HT-29 (cell line): ENCODE data around the gene WDR77. TPM values are rescaled to one million over a fixed set of nuclear protein-coding genes. Genes with fewer than 3 reads are reported as not detected.

Source experiments
- DNase-seq: peaks from one replicate; pipeline ENCODE4 v3.0.0-alpha.2; 2015; ENCODE audit warnings: low spot score
- total RNA-seq: library from RNA; depleted of rRNA; stranded (reverse); fragments of >200 nt; shearing (Covaris generic); gene quantifications from 2 replicates; pipeline ENCODE4 v1.2.3, GENCODE V29; 2014

Gene WDR77
- total RNA-seq, 1 experiment from 2014 or later = 70.0 TPM

DNA sequence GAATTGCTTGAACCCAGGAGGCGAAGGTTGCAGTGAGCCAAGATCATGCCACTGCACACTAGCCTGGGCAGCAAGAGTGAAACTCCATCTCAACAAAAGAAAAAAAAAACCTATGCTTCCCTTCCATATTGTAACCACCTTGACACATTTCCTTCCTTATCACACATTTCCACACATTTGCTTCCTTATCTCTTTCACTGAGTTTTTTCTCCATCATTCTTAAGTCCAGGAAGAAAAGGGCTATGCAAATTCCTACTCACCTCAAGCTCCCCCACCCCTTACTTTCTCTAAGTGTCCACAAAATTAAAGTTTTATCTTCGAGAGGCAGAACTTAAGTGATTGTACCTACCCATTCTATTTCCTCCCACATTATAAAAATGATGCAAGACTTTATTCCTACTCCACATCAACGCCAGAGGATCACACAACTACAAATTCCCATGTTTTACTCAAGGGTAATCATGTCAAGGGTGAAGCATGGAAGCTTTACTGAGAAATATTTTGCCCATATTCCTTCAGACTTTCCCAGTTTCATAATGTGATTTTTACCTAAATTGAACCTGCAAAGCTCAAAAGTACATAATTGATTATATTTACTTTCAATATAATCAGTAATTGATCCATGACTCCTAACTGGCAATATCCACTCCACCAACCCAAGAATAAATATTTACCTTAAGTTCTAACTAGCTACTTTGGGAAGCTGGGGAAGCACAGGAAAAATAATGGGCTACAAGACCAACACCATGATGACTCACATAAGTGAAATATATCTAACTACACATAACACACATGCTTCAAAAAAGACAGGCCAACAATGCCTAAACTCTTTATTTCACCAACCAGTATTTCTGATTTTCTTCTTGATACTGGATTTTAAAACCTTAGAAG is 9.3 kb downstream of the WDR77 start:
- DNase-seq = no peak

DNA sequence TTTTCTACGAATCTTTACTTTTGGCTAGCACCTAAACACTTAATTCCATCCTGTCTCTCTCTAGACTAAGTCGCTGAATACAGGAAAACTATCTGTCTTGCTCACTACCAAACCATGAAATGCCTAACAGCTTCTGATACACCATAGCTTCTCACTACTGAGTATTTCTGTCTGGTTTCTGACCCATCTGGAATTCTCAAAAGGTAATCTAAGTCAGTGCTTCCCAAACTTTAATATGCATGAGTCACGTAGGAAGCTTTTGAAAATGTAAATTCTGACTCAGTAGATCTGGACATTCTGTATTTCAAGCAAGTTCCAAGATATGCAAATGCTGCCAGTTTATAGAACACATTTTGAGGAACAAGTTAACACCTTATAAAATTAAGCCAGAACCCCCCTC is 12.3 kb downstream of the WDR77 start:
- no peak for DNase-seq

DNA sequence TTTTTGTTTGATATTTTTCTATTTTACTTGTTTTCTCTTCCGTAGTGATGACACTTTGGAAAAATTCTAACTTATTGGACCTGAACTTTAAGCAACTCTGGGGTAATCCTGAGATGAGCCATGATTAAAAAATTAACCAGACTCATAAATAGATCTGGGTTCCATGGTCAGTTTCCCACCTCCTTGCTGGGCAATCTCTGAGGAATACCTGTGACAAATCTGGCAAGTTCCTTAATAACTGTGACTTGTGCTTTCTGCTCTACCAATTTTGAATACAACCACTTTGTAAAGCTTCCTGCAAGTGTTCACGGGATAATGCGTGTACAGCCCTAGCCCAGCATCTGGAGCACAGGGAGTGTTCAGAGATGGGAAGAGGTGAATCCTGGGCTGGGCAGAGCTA is 24.8 kb downstream of the WDR77 start:
- DNase-seq = no peak

DNA sequence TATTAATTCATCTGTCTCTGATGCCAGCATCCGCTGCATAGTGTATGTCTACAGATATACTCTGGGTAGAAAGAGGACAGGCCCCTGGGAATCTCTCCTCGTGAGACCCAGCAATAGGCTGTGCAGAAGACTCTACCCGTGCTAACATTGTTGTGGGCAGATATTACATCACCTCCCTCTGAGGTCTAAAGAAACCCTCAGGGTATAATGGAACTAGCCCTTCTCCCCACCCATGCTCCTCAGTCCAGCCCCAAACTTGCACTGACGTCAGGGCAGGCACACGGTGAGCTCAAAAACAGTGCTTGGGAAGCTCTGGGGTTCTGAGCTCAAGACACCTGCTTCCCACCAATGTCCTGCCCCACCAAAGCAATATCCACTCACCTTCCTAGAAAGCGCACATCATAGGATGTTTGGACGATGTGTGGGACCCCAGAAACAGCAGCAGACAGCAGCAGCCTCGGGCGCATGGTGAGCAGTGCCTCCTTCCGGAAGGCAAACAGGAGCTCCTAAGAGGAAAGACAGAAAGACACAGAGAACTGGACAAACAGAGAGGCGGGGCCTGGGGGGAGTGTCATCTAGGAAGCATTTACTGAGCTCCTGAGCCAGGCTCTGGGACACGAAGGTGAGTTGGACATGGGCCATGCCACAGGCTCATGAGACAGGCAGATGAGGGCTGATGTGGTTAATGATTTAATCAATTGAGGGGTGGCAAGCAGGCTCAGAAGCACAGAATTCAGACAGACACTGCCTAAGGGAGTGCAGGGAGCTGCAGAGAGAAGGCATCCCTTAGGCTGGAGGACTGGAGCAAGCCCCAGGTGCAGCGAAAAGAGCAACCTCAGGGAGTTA is 26.3 kb downstream of the WDR77 start:
- DNase-seq = peak; percentile 90

DNA sequence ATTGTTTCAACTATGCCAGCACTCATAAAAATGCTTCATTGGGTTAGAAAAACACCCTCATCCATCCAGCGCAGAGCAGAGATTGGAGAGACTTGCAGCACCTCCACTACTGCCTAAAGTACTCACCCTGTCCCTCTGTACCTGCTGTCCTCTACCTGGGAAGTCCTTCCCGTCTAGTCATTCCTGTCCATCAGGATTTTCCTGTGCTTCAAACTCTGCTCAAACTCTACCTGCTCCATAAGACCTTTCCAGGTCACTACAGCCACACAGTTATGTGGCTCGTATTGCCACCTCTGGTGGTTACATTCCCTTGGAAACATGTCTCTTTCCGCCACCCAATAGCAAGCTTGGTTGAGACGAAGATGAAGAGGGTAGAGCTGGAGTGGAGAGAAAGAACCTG is 28.7 kb downstream of the WDR77 start:
- DNase-seq = no peak

DNA sequence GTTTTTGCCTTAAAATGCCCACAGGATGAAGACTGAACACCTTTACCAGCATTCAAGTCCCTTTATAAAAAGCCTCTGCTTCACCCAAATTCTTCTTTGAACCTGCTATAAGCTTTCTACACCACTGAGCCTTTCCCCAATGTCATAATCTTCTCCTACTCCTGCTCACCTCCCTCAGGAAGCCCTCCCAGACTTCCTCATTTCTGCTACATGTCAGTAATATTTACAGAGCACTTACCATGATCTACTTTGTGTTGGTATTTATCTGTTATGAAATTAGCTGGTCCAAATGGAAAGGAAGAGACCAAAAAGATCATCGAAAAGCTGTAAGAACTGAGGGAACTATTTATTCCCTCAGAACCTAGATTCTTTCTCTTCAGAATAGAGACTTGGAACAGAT is 30.0 kb downstream of the WDR77 start:
- no peak for DNase-seq

DNA sequence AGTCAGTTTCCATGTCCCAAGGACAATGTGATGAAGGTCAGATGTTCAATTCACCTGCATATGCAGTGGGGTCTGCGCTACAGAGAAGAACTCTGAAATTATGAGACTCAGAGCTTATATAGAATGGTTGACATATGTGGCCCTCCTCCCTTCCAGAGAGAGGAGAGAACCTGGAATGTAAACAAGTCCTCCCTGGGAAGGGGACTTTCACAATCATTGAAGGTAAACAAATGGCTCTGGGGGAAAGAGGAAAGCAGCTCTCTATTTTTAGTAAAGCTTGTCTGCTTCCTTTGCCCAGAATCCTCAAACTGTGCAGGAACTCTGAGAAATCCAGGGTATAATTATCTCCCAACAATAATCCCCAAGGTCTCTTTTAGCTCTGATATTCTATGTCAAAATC is 31.3 kb downstream of the WDR77 start:
- DNase-seq = no peak

DNA sequence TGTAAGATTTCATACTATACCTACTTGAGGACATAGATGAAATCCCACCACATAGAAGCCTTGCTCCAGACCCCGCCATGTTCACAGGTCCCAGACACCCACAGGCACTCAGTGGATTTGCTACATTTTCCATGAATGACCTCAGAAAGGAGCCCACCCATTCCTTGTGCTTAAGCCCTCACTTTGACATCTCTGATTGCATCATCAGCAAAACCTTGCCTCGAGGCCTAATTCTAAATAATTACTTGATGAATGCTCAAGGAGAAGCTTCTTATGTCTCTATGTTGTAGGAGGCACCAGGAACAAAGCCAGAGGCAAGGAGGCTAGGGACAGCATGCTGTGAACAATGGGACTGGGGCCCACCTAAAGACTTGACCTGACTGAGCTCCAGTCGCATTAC is 33.6 kb downstream of the WDR77 start:
- DNase-seq = no peak

DNA sequence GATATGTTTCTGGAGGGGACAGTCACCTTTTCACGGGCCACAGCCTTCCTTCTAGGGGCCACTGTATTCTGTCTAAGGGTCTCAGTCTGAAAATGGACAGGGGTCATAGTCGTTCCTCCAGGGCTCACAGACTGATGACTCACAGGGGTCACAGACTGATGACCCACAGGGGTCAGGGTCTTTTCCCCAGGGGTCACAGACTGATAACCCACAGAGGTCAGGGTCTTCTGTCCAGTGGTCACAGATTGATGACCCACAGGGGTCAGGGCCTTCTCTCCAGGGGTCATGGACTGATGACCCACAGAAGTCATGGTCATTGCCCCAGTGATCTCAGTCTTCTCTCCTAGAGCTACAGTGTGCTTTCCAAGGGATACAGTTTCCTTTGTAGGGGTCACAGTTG is 34.3 kb downstream of the WDR77 start:
- no peak for DNase-seq

DNA sequence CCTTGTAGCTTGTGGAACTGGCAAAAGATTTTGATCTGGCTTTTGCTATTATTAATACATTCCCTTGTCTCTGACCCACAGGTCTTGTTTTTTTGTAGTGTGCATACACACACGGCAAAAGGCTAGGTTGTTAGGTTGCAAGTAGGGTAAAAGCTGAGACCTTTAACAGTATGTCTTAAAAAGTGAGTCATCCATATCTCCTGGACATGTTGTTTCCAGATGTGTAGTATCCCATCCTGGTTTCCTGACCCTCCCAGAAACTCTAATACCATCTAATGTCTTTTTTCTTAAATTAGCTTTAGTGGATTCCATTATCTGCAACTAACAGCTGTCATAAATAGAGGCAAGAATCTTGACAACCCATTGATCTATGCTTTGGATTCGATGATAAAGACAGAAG is 36.2 kb downstream of the WDR77 start:
- DNase-seq = no peak

DNA sequence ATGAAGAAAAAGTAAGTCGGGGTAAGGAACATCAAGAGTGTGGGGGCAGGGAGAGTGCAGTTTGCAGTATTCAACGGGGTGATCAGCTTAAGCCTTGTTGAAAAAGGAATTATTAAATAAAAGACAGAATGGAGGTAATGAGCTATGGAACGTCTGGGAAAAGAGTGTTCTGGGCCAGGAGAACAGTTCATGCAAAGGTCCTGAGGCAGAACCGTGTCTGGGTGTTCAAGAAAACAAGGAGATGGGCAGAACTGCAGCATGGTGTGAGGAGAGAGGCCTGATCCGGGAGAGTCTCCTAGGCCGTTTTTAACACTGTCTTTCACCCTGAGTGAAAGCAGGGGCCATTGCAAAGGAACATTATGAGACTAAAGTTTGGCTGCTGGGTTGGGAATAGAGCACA is 41.8 kb downstream of the WDR77 start:
- DNase-seq = no peak

DNA sequence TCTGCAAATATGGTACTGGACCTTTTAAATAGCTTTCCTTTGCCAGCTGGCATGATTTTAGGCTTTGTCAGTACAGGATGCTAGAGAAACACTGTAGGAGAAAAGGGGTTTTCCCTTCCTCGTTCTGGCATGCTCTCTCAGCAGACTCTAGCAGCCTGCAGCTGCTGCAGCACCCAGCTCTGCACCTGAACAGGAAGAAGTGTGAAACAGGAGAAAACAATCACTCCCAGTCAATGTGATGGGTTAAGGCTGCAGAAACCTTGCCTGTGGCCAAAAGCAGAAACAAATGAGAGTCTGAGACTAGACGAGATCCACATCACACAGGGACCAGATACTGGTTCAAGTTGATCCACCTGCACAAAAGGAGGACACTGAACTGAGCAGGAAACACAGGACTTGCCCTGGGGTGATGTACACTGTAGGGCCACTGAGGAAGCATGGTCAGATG is 42.7 kb downstream of the WDR77 start:
- DNase-seq = no peak

DNA sequence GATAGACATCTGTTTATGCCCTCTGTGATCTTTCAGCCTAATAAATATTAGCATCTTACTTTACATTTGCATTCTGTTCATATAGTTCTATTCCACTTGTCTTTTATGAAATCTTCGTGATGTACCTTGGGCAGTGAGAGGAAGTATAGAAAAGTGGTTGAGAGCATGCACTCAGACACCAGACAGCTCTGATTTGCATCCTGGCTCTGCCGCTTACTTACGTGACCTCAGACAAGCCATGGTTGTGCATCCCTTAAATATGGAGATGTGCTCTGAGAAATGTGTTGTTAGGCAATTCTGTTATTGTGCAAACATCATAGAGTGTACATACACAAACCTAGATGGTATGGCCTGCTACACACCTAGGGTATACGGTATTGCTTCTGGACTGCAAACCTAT is 44.5 kb downstream of the WDR77 start:
- no peak for DNase-seq

DNA sequence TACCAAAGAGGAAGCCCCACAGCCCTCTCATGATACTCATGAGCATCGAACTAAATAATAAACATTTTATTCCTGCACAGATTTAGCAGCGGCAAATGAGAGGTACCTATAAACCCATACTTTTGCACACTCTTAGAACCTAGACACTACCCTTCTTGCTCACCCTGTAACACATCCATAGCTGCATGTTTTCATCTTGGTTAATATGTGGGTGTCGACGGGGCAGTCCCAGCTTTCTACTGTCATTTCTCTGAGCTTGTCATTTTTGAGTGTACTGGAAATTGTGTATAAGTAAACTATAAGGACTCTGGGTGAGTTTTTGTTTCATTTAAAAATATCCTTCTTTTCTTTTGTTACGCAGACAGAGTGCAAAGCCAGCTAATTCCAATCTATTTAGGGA is 47.0 kb downstream of the WDR77 start:
- no peak for DNase-seq

DNA sequence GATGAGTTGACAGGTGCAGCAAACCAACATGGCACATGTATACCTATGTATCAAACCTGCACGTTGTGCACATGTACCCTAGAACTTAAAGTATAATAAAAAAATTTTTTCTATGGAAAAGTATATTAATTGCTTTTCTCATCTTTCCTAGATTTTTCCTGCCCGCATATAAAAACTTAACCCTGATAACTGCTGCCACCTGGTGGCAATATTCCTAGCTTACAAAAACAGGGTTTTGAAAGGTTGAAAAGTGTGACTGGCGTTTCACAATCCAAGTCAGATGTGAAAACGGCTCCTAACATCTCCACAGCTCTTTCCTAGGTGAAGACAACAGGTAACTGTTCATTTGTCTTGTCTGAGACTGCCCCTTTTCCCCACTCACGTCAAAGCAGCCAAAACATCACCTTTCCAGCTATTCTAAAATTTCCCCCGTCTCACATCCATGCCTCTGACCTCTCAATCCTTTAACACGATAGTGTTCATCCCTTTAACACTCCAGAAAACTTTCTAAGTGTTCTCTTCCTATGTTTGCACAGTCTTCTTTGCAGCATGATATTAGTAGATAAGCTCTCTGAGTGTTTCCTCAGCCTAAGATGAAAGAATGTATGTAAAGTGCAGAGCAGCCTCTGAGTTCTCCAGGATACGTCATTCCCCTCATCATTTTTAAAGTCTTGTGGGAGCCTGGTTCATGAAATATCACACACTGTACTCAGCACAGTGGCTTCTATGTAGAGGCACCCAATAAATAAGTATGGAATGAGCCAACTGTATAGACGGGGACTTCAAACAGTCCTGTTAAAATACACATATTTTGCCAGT is 49.1 kb downstream of the WDR77 start:
- DNase-seq = peak; percentile 64

DNA sequence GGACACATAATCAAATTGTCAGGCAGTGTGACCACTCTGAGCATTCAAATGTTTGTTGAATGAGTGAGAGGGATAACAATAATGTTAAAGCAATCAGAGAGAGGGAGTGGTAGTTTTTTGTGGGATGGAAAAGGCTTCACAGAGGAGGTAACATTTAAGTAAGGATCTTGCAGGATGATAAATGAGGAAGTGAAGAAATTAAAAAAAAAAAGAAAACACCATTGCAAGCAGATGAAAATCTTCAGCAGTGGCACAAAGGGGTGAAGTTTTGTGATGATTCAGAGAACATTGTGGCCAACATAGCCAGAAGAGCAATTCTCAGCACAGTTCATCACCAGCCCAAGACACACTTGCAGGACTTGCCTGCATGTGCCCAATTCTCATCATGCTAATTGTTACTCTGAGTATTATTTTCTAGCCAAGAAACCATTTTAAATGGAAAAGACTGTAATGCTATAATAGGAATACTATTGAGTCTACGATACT is 56.6 kb downstream of the WDR77 start:
- no peak for DNase-seq

DNA sequence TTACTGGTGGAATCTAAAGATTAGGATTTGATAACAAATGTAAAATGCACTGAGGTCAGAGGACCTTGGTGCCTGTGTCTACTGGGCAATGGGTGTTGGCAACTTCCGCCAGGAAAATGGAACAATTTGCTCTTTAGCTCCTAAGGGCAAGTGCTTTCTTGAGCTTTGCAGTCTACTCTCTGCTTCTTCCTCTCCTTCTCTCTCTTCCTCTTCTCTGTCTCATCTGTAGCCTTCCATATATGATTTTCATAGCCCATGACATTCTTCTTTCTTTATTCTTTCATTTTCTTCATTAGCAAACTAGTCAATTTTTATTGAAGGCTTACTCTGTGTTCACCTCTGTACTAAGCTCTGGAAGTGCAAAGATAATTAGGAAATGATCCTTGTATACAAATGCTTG is 57.0 kb downstream of the WDR77 start:
- DNase-seq = no peak
